ENCODE results near the gene GLB1L2. TPM values are rescaled to one million over a fixed set of nuclear protein-coding genes. Genes with fewer than 3 reads are reported as not detected.

GLB1L2 gene
- total and polyA plus RNA-seq, 2 of the 13 experiments (the other 11 are each of a cell fraction or from before 2014, with no cell fraction given) = 0.59 to 0.69 TPM

DNA sequence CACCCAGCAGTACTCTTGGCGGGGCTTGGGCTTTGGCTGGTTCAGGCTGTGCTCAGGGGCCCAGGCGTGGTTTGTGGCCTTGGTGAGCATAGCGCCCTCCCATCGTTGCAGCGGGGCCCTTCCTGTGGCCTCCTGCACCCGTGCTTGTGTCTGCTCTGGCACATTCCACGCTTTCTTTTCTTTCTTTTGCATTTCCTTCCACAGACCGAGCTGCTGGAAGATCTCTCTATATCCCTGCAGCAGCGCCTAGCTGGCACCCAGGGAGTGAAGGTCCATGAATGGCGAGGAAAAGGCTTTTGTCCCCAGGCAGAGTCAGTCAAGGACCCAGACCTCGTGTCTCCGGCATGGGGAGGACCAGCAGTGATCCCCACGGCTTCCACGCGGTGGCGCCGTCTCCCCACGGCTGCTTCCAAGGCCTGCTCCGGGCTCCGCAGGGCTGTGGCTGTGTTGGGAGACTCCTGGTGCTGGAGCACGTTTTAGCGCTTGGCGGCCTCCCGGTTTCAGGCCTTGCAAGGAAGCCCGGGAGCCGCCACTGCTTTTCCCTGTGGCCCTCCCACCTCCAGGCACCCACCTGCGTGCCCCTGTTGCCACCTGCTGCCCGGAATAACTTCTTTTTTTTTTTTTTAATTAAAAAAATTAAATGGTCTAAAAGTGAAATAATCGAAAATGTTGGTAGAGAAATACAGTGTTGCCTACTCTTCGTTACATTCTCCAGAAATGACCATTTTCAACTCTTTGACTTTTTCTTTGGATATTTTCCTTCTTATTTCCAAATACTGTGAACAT, 28.5 kb downstream of the GLB1L2 start (continued):
- TF ChIP-seq HMGXB4 (CRISPR knock-in tag; IDR thresholded peaks at IDR 0.05; ENCODE audit: borderline replicate concordance in 1 of 2, low read depth in 1 of 2) (peak; percentile 56 to 58; a peak in 1 of 4 replicates), CHD4 (IDR thresholded peaks at IDR 0.05; ENCODE audit: borderline replicate concordance, low read length) (no peak), ZNF644 (CRISPR knock-in tag; IDR thresholded peaks at IDR 0.05; ENCODE audit: low read depth) (no peak), NONO (IDR thresholded peaks at IDR 0.05) (no peak), NONO (CRISPR knock-in tag; conservative IDR thresholded peaks at IDR 0.05) (0 out of 2 replicates have a peak, but pooled peaks have one; percentile 39), ZNF782 (CRISPR knock-in tag; IDR thresholded peaks at IDR 0.05; ENCODE audit: borderline replicate concordance) (no peak), SP4 (CRISPR knock-in tag; IDR thresholded peaks at IDR 0.05) (no peak), ZNF383 (CRISPR knock-in tag; IDR thresholded peaks at IDR 0.05; ENCODE audit: borderline replicate concordance) (no peak), SALL1 (CRISPR knock-in tag; IDR thresholded peaks at IDR 0.05) (peak; percentile 85), ZNF800 (CRISPR knock-in tag; IDR thresholded peaks at IDR 0.05) (no peak), ZNF331 (CRISPR knock-in tag; IDR thresholded peaks at IDR 0.05) (peak; percentile 59; the same call in 1 of the 2 replicates), RFXAP (CRISPR knock-in tag; IDR thresholded peaks at IDR 0.05; ENCODE audit: borderline replicate concordance) (no peak), ZNF451 (CRISPR knock-in tag; IDR thresholded peaks at IDR 0.05) (0 out of 2 replicates have a peak, but pooled peaks have one; percentile 67), ZFY (CRISPR knock-in tag; IDR thresholded peaks at IDR 0.05) (peak; percentile 70), ZNF747 (CRISPR knock-in tag; IDR thresholded peaks at IDR 0.05; ENCODE audit: borderline replicate concordance) (no peak), HHEX (CRISPR knock-in tag; IDR thresholded peaks at IDR 0.05) (no peak), PHF8 (CRISPR knock-in tag; IDR thresholded peaks at IDR 0.05) (no peak), BHLHE40 (IDR thresholded peaks at IDR 0.05; ENCODE audit: low read length) (peak; percentile 52; the same call in 1 of the 2 replicates), PPARG (CRISPR knock-in tag; conservative IDR thresholded peaks at IDR 0.05) (no peak), RBFOX2 (IDR thresholded peaks at IDR 0.05; ENCODE audit: low read depth, low read length) (no peak), TGIF2 (CRISPR knock-in tag; IDR thresholded peaks at IDR 0.05) (no peak), DMAP1 (CRISPR knock-in tag; IDR thresholded peaks at IDR 0.05) (no peak), TOPORS (CRISPR knock-in tag; IDR thresholded peaks at IDR 0.05) (no peak)
- TF ChIP-seq, protein P1, sequence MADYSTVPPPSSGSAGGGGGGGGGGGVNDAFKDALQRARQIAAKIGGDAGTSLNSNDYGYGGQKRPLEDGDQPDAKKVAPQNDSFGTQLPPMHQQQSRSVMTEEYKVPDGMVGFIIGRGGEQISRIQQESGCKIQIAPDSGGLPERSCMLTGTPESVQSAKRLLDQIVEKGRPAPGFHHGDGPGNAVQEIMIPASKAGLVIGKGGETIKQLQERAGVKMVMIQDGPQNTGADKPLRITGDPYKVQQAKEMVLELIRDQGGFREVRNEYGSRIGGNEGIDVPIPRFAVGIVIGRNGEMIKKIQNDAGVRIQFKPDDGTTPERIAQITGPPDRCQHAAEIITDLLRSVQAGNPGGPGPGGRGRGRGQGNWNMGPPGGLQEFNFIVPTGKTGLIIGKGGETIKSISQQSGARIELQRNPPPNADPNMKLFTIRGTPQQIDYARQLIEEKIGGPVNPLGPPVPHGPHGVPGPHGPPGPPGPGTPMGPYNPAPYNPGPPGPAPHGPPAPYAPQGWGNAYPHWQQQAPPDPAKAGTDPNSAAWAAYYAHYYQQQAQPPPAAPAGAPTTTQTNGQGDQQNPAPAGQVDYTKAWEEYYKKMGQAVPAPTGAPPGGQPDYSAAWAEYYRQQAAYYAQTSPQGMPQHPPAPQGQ (CRISPR knock-in tag; IDR thresholded peaks at IDR 0.05; ENCODE audit: borderline replicate concordance) = no peak
- TF ChIP-seq, protein P2, sequence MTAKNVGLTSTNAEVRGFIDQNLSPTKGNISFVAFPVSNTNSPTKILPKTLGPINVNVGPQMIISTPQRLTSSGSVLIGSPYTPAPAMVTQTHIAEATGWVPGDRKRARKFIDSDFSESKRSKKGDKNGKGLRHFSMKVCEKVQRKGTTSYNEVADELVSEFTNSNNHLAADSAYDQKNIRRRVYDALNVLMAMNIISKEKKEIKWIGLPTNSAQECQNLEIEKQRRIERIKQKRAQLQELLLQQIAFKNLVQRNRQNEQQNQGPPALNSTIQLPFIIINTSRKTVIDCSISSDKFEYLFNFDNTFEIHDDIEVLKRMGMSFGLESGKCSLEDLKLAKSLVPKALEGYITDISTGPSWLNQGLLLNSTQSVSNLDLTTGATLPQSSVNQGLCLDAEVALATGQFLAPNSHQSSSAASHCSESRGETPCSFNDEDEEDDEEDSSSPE (CRISPR knock-in tag; IDR thresholded peaks at IDR 0.05) = peak; percentile 60
